ENCODE data around the gene KRT7. TPM values are rescaled to one million over a fixed set of nuclear protein-coding genes. Genes with fewer than 3 reads are reported as not detected.

Gene KRT7
- total and polyA plus RNA-seq, 9 of the 15 experiments (the other 6 are each of a cell fraction or from before 2014, with no cell fraction given): 1.4 TPM; not detected in 8

DNA sequence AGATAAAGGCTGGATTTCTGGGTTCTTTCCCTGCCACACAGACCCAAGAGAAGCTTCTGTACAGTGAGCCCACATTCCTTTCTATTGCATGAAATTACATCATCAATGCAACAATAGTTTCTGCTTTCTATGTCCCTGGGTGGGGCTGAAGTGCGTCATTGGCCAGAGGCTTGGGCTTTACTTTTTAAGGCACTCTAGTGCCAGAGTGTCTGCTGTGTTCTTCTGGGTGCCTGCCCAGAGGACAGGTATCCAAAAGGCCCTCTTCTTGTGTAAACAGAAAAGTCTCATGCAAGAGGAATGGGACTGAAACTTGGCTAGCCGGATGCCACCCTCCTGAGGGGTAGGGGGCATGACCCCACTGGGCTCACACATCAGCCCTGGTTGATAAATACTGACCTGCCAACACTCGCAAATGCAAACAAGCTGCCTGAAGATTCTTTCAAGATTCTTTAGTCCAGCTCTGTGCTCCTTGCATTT lies 47.3 kb downstream of the KRT7 start (continued):
- TF ChIP-seq, protein P1, sequence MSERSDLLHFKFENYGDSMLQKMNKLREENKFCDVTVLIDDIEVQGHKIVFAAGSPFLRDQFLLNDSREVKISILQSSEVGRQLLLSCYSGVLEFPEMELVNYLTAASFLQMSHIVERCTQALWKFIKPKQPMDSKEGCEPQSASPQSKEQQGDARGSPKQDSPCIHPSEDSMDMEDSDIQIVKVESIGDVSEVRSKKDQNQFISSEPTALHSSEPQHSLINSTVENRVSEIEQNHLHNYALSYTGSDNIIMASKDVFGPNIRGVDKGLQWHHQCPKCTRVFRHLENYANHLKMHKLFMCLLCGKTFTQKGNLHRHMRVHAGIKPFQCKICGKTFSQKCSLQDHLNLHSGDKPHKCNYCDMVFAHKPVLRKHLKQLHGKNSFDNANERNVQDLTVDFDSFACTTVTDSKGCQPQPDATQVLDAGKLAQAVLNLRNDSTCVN (CRISPR knock-in tag; IDR thresholded peaks at IDR 0.05): no peak
- TF ChIP-seq NBN (IDR thresholded peaks at IDR 0.05; ENCODE audit: low read depth) (no peak), SAFB (IDR thresholded peaks at IDR 0.05; ENCODE audit: borderline replicate concordance, low read depth, low read length) (no peak), FOXM1 (IDR thresholded peaks at IDR 0.05; ENCODE audit: low read depth) (no peak), FOXM1 (CRISPR knock-in tag; IDR thresholded peaks at IDR 0.05; ENCODE audit: low read depth) (no peak), ZC3H11A (IDR thresholded peaks at IDR 0.05; ENCODE audit: low read depth, low read length) (no peak), SRSF3 (IDR thresholded peaks at IDR 0.05; ENCODE audit: insufficient read depth, low read length) (no peak), SRF (CRISPR knock-in tag; IDR thresholded peaks at IDR 0.05) (peak in 1 of 2 experiments; percentile 55; a peak in 1 of 4 replicates), RB1 (IDR thresholded peaks at IDR 0.05; ENCODE audit: low read depth) (no peak), KLF6 (CRISPR knock-in tag; IDR thresholded peaks at IDR 0.05; ENCODE audit: borderline replicate concordance) (no peak; the same call in 1 of the 2 replicates), NCOA2 (IDR thresholded peaks at IDR 0.05; ENCODE audit: partially characterized antibody in 2 of 2) (no peak), RBM14 (IDR thresholded peaks at IDR 0.05; ENCODE audit: borderline replicate concordance, insufficient read depth, low read depth, low read length) (no peak), TEAD2 (tag; IDR thresholded peaks at IDR 0.05) (peak; percentile 72; the same call in 1 of the 2 replicates), PPARD (CRISPR knock-in tag; IDR thresholded peaks at IDR 0.05) (no peak), ZNF644 (tag; IDR thresholded peaks at IDR 0.05; ENCODE audit: low read depth) (peak; percentile 60; the same call in 1 of the 2 replicates), PRMT5 (CRISPR knock-in tag; IDR thresholded peaks at IDR 0.05) (no peak), PTBP1 (IDR thresholded peaks at IDR 0.05; ENCODE audit: low read depth, low read length) (no peak), NUFIP1 (IDR thresholded peaks at IDR 0.05; ENCODE audit: partially characterized antibody) (no peak), ZNF589 (CRISPR knock-in tag; IDR thresholded peaks at IDR 0.05; ENCODE audit: low read depth) (peak; percentile 62; the same call in 1 of the 2 replicates), RAD51 (IDR thresholded peaks at IDR 0.05; ENCODE audit: borderline replicate concordance, low read depth) (no peak), SMARCA4 (IDR thresholded peaks at IDR 0.05) (peak; percentile 61; the same call in 1 of the 2 replicates), ZNF764 (CRISPR knock-in tag; IDR thresholded peaks at IDR 0.05; ENCODE audit: low read depth) (no peak), HDAC2 (IDR thresholded peaks at IDR 0.05) (no peak), PML (IDR thresholded peaks at IDR 0.05; ENCODE audit: low read length) (no peak), POLR2G (IDR thresholded peaks at IDR 0.05; ENCODE audit: low read depth, low read length) (no peak), ZNF584 (CRISPR knock-in tag; IDR thresholded peaks at IDR 0.05; ENCODE audit: low read depth) (no peak; the same call in none of the 2 replicates), NEUROD1 (IDR thresholded peaks at IDR 0.05; ENCODE audit: borderline replicate concordance, low read depth, low read length, partially characterized antibody) (no peak), SMARCA5 (IDR thresholded peaks at IDR 0.05) (no peak), POLR2AphosphoS2 (IDR thresholded peaks at IDR 0.05; ENCODE audit: low read length) (no peak)
- TF ChIP-seq, protein P2, sequence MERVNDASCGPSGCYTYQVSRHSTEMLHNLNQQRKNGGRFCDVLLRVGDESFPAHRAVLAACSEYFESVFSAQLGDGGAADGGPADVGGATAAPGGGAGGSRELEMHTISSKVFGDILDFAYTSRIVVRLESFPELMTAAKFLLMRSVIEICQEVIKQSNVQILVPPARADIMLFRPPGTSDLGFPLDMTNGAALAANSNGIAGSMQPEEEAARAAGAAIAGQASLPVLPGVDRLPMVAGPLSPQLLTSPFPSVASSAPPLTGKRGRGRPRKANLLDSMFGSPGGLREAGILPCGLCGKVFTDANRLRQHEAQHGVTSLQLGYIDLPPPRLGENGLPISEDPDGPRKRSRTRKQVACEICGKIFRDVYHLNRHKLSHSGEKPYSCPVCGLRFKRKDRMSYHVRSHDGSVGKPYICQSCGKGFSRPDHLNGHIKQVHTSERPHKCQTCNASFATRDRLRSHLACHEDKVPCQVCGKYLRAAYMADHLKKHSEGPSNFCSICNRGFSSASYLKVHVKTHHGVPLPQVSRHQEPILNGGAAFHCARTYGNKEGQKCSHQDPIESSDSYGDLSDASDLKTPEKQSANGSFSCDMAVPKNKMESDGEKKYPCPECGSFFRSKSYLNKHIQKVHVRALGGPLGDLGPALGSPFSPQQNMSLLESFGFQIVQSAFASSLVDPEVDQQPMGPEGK (CRISPR knock-in tag; IDR thresholded peaks at IDR 0.05; ENCODE audit: borderline replicate concordance): no peak

Data from K562 (cell line).